ENCODE results near the gene ATG14.

DNA sequence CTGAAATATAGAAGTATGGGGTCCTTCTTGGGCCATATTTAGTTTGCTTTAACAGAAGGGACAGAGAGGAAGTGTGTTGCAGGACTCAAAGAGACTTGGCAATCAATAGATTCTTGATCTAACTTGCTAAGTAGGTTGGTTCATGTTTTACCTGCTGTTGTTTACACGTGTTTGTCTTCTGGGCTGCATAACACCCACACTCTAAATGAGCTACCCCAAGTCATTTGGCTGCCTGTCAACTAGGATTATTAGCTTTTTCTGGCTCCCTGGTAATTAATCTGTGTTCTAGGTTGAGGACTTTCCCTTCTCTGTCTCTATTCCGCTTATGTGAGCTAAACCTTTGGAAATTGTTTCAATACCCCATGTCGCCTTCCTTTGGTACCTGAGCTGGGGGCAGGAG lies 38.9 kb upstream of the ATG14 start:
- TF ChIP-seq, protein P1, sequence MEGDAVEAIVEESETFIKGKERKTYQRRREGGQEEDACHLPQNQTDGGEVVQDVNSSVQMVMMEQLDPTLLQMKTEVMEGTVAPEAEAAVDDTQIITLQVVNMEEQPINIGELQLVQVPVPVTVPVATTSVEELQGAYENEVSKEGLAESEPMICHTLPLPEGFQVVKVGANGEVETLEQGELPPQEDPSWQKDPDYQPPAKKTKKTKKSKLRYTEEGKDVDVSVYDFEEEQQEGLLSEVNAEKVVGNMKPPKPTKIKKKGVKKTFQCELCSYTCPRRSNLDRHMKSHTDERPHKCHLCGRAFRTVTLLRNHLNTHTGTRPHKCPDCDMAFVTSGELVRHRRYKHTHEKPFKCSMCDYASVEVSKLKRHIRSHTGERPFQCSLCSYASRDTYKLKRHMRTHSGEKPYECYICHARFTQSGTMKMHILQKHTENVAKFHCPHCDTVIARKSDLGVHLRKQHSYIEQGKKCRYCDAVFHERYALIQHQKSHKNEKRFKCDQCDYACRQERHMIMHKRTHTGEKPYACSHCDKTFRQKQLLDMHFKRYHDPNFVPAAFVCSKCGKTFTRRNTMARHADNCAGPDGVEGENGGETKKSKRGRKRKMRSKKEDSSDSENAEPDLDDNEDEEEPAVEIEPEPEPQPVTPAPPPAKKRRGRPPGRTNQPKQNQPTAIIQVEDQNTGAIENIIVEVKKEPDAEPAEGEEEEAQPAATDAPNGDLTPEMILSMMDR (IDR thresholded peaks at IDR 0.05) = no peak
- TF ChIP-seq RFX5 (IDR thresholded peaks at IDR 0.05) (no peak), BCL3 (IDR thresholded peaks at IDR 0.05) (no peak), HEYL (CRISPR knock-in tag; IDR thresholded peaks at IDR 0.05) (no peak), POLR2A (IDR thresholded peaks at IDR 0.05; ENCODE audit: low read length) (no peak)
- TF ChIP-seq, protein P2, sequence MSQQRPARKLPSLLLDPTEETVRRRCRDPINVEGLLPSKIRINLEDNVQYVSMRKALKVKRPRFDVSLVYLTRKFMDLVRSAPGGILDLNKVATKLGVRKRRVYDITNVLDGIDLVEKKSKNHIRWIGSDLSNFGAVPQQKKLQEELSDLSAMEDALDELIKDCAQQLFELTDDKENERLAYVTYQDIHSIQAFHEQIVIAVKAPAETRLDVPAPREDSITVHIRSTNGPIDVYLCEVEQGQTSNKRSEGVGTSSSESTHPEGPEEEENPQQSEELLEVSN (IDR thresholded peaks at IDR 0.05; ENCODE audit: borderline replicate concordance, low read depth) = no peak

Data from A549 (cell line).